RWPE1 (cell line): ENCODE measurements around the gene MTUS2.
"Not testable (repeated sequence)": the region's sequence is repeated elsewhere in the genome, so short reads cannot be mapped to it uniquely, and the experiment has no call there.

ENCODE experiments used
- CTCF ChIA-PET: fragments of 350-600 bp; sonication (Branson Sonifier 250); formaldehyde crosslinking; extraction: SDS; loops from one replicate; lab custom pipeline; 2021; lab: Yijun Ruan, JAX
- POLR2A ChIA-PET: fragments of 400-600 bp; formaldehyde crosslinking; extraction: SDS; loops from one replicate; lab custom pipeline; 2020; ENCODE audit warnings: antibody characterized with exemption; ENCODE audit not compliant: low non-redundant PET; lab: Yijun Ruan, JAX
- DNase-seq: peaks from one replicate; pipeline ENCODE4 v3.0.0; 2012; ENCODE audit warnings: low spot score
- H3K27ac ChIP-seq: fragments of 450-650 bp; 2 replicates; pipeline ENCODE4 v1.5.1; 2017
- CTCF ChIP-seq: fragments of 450-650 bp; conservative IDR thresholded peaks from 2 replicates; pipeline ENCODE4 v1.5.1; 2017; ENCODE audit warnings: low read depth, mild to moderate bottlenecking

The MTUS2 gene

DNA sequence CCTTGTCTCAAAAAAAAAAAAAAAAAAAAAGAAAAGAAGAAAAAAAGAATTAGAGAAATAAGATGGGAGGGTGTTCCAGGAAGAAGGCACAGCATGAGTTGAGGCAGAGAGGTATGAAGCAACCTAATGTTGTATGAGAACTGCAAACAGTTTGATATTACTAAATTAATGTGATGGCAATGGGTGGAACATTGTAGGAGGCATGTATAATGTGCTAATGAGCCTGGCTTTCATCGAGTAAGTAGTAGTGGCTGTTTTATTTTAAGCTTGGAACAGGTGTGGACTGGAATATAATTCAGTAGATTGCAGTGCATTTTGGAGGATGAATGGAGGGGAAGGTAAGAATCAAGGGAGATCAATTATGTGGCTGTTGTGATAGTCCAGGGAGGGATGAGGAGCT lies 156.1 kb downstream of the MTUS2 start:
- POLR2A ChIA-PET = no interaction called here
- DNase-seq = no peak
- no peak overlapping the region for H3K27ac ChIP-seq
- no peak for TF ChIP-seq CTCF
- CTCF ChIA-PET = no interaction called here

DNA sequence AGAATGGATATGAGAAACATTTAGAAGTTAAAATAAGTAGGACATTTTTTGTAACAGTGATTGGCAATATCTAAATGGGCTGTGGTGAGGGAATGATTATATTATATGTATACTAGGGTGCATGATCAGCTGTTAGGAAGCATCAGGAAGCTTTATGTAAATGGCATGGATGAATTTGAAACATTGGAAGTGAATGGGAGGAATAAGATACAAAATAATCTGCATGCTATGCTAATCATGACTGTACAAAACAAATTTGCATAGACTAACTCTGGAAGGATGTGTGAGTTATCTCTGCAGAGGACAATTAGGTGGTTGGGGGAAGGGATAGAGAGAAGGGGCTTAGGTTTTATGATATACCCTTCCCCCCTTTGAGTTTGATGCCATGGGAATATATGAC lies 156.5 kb downstream of the MTUS2 start:
- POLR2A ChIA-PET = no interaction called here
- CTCF ChIA-PET = no interaction called here

DNA sequence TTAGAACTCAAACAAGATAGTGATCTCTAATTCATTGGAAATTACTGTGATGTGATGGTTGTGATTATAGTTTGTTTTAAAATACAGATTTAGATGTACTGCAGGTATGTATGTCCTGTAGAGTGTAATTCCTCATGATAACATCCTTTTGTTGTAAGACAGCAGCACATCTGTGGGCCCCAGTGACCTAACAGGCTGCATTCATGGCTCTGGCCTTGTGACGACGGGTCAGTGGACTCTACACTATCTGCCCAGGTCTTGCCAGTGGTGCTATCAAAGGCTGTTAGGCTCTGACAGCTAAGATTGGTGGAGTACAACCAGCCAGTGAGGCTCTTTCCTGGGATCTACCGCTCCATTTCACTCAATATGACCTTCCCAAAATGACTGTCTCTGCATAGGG lies 158.4 kb downstream of the MTUS2 start:
- TF ChIP-seq CTCF = no peak
- no peak for DNase-seq
- no peak overlapping the region for H3K27ac ChIP-seq
- ChIA-PET POLR2A (no interaction called here), CTCF (interaction anchor here (0.6 kb wide), 1 partner anchor 1557 kb away, joined by 3 read pairs; no protein-coding TSS in a partner anchor)

More for the DNA sequence above, 156.5 kb downstream of the MTUS2 start:
- no peak for TF ChIP-seq CTCF
- DNase-seq = no peak
- H3K27ac ChIP-seq = no peak overlapping the region

GRCh38 chr13:28981530-28981929 lies 161.4 kb downstream of the MTUS2 start:
- no peak overlapping the region for H3K27ac ChIP-seq
- ChIA-PET POLR2A (no interaction called here), CTCF (interaction anchor here (0.5 kb wide), 2 partner anchors 162 to 1500 kb away, joined by 3 read pairs; no protein-coding TSS in a partner anchor)
- no peak for TF ChIP-seq CTCF
- DNase-seq = no peak

DNA sequence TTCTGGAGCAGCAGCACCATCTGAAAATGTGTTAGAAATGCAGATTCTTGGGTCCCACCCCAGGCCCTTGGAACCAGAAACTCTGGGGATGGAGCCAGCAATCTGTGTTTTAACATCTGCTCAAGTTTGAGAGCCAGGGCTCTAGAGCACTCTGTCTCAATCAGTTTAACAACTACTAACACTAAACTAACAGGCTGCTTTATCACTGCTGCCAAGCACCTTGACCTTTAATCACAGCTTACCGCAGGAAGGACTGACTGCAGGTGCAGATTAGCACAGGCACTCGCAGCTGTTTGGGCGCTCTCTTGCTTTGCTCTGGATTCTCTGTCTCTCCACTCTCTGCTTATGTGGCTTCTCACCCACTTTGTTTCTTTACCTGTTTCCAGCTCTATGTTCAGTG lies 163.5 kb downstream of the MTUS2 start:
- TF ChIP-seq CTCF = no peak
- ChIA-PET CTCF (no interaction called here), POLR2A (no interaction called here)
- DNase-seq = no peak
- H3K27ac ChIP-seq = no peak overlapping the region

DNA sequence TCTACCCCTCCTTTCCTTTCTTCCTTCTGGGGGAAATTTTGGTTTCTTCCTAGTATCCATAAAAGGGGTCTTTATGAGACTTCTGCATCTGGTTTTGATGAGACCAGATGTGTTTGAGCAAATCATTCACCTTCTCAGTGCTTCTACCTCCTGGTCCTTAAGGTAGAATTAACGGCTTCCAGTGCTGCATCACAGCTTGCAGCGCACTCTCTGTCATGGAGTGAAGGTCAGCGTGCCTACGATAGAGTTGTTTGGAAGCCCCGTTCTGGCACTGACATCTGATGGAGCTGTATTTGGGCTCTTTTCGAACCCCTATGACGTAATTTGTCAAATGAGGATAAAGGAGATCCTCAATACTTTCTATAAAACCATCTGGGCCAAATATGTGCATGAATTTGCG lies 164.2 kb downstream of the MTUS2 start:
- no peak for TF ChIP-seq CTCF
- ChIA-PET CTCF (no interaction called here), POLR2A (no interaction called here)
- H3K27ac ChIP-seq = no peak overlapping the region
- DNase-seq = no peak

DNA sequence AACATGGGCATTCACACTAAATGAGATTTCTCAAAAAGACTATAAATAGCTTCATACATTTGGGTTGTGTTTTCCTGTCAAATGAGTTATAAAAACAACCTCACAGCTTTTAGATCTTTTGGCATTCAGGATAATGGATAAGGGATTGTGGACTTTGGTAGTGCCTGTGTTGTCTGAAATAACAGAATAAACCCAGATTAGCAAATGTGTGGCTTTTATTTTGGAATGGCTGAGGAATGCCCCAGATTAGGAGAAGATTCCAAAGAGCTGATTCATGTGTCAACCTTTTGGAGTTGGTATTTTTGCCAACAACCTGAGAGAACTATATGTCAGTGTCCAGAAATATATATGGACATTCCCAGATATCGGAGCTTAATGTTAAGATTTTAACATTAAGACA lies 164.7 kb downstream of the MTUS2 start:
- no peak overlapping the region for H3K27ac ChIP-seq
- POLR2A ChIA-PET = no interaction called here
- no peak for TF ChIP-seq CTCF
- DNase-seq = no peak
- CTCF ChIA-PET = no interaction called here

DNA sequence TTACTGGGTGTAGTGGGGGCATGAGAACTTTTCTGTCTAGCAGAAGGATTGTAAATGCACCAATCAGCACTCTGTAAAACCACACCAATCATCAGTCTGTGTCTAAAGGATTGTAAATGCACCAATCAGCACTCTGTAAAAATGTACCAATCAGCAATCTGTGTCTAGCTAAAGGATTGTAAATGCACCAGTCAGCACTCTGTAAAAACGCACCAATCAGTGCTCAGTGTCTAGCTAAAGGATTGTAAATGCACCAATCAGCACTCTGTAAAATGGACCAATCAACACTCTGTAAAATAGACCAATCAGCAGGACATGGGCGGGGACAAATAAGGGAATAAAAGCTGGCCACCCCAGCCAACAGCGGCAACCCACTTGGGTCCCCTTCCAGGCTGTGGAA lies 170.2 kb downstream of the MTUS2 start:
- H3K27ac ChIP-seq, POLR2A ChIA-PET, CTCF ChIA-PET, DNase-seq: not testable (repeated sequence)
